ENCODE measurements around the gene PDE9A.

Gene PDE9A

DNA sequence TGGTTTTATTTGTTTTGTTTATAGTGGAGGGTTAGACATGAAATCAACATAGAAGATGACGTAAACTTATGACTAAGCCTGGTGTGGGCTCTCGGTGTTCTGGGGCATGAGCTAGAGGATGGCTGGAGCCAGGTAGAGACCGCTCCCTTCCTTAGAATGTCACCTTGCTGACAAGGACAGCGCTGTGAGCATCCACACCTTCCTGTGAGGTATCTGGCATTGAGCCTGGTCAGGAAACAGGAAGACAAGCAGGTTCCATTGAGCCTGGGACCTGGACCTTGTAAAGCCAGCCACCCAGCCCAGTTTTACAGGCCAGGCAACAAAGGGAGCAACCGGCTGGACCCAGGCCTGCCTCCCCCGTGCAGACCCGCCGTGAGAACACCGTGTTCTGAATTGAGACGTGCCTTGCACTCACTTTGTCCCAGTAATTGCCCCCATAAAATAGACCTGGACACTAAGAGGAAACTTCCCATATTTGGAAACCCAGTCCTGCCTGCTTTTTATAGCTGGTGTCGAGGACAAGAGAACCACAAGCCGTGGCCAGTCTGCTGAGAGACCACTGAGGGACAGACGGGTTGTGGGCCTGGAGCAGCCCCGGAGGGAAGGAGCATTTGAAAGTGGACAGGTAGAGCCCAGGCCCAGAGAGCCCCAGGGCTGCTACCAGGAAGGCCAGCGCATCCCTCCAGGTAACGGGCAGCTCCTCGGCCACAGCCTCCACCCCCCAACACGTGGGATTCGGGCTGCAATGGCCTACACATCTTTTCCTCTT, 78.0 kb downstream of the PDE9A start:
- no peaks in the 10 kb centered on the region for H3K4me1 Mint-ChIP-seq
- TF ChIP-seq, protein P1, sequence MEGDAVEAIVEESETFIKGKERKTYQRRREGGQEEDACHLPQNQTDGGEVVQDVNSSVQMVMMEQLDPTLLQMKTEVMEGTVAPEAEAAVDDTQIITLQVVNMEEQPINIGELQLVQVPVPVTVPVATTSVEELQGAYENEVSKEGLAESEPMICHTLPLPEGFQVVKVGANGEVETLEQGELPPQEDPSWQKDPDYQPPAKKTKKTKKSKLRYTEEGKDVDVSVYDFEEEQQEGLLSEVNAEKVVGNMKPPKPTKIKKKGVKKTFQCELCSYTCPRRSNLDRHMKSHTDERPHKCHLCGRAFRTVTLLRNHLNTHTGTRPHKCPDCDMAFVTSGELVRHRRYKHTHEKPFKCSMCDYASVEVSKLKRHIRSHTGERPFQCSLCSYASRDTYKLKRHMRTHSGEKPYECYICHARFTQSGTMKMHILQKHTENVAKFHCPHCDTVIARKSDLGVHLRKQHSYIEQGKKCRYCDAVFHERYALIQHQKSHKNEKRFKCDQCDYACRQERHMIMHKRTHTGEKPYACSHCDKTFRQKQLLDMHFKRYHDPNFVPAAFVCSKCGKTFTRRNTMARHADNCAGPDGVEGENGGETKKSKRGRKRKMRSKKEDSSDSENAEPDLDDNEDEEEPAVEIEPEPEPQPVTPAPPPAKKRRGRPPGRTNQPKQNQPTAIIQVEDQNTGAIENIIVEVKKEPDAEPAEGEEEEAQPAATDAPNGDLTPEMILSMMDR (IDR thresholded peaks at IDR 0.05; ENCODE audit: unreplicated experiment in 3 of 3): no peak
- H3K27me3 Mint-ChIP-seq (ENCODE audit: low read depth): no peaks in the 10 kb centered on the region
- peaks cover 10% of the 10 kb centered on the region for H3K9me3 Mint-ChIP-seq
- H3K36me3 Mint-ChIP-seq (ENCODE audit: low read depth): peaks cover 74% of the 10 kb centered on the region
- H3K4me3 Mint-ChIP-seq: no peak overlapping the region
- no peak overlapping the region for H3K27ac Mint-ChIP-seq

- Mint-ChIP-seq H3K27ac (no peak overlapping the region), H3K9me3 (peaks cover 10% of the 10 kb centered on the region), H3K4me3 (no peak overlapping the region), H3K27me3 (ENCODE audit: low read depth) (no peaks in the 10 kb centered on the region), H3K4me1 (no peaks in the 10 kb centered on the region), H3K36me3 (ENCODE audit: low read depth) (peaks cover 77% of the 10 kb centered on the region)
- TF ChIP-seq, protein P1 (IDR thresholded peaks at IDR 0.05; ENCODE audit: unreplicated experiment in 3 of 3): no peak
These were observed 78.6 kb downstream of the PDE9A start for GRCh38 chr21:42732033-42732410.

GRCh38 chr21:42733037-42733627, 79.7 kb downstream of the PDE9A start:
- H3K27ac Mint-ChIP-seq: peak overlapping the region in 1 of 3 experiments; percentile 69
- no peaks in the 10 kb centered on the region for H3K27me3 Mint-ChIP-seq (ENCODE audit: low read depth)
- H3K4me1 Mint-ChIP-seq: peaks cover 6% of the 10 kb centered on the region
- H3K9me3 Mint-ChIP-seq: peaks cover 10% of the 10 kb centered on the region
- H3K4me3 Mint-ChIP-seq: no peak overlapping the region
- H3K36me3 Mint-ChIP-seq (ENCODE audit: low read depth): peaks cover 76% of the 10 kb centered on the region
- TF ChIP-seq, protein P1 (IDR thresholded peaks at IDR 0.05; ENCODE audit: unreplicated experiment in 3 of 3): no peak

- Mint-ChIP-seq H3K4me1 (peaks cover 9% of the 10 kb centered on the region), H3K27me3 (ENCODE audit: low read depth) (no peaks in the 10 kb centered on the region), H3K36me3 (ENCODE audit: low read depth) (peaks cover 73% of the 10 kb centered on the region), H3K27ac (peak overlapping the region in 1 of 3 experiments; percentile 16), H3K4me3 (no peak overlapping the region), H3K9me3 (peaks cover 10% of the 10 kb centered on the region)
- TF ChIP-seq, protein P1 (IDR thresholded peaks at IDR 0.05; ENCODE audit: unreplicated experiment in 3 of 3): no peak
These were observed 80.5 kb downstream of the PDE9A start for GRCh38 chr21:42733874-42734273.

- TF ChIP-seq, protein P1 (IDR thresholded peaks at IDR 0.05; ENCODE audit: unreplicated experiment in 3 of 3): no peak
- no peak overlapping the region for H3K4me3 Mint-ChIP-seq
- peaks cover 9% of the 10 kb centered on the region for H3K4me1 Mint-ChIP-seq
- peak overlapping the region in 1 of 3 experiments; percentile 16 for H3K27ac Mint-ChIP-seq
- peaks cover 69% of the 10 kb centered on the region for H3K36me3 Mint-ChIP-seq (ENCODE audit: low read depth)
- peaks cover 4% of the 10 kb centered on the region for H3K9me3 Mint-ChIP-seq
- H3K27me3 Mint-ChIP-seq (ENCODE audit: low read depth): no peaks in the 10 kb centered on the region
These were observed 81.0 kb downstream of the PDE9A start for GRCh38 chr21:42734323-42734971.

Measured in nephron (organoid).